NT2/D1 (cell line): Measurements from ENCODE around the gene CSAG2.

Experiments used
- DNase-seq: peaks from one replicate; pipeline ENCODE4 v3.0.0-alpha.2; 2011; ENCODE audit warnings: low read depth, low spot score
- H3K27me3 ChIP-seq: 2 replicates; pipeline ENCODE4 v1.6.0; 2011; ENCODE audit warnings: mild to moderate bottlenecking; ENCODE audit not compliant: insufficient read length, insufficient read depth
- H3K36me3 ChIP-seq: 2 replicates; pipeline ENCODE4 v1.6.1; 2011; ENCODE audit warnings: mild to moderate bottlenecking, low read length, mixed read lengths; ENCODE audit not compliant: insufficient read depth, insufficient read length
- H3K4me1 ChIP-seq: 2 replicates; pipeline ENCODE4 v1.5.1; 2011; ENCODE audit not compliant: insufficient read depth, insufficient read length
- H3K4me3 ChIP-seq: 2 replicates; pipeline ENCODE4 v1.5.1; 2011; ENCODE audit warnings: low read depth; ENCODE audit not compliant: insufficient read length
- H3K9ac ChIP-seq: 2 replicates; pipeline ENCODE4 v1.6.0; 2011; ENCODE audit warnings: low read depth; ENCODE audit not compliant: insufficient read length
- H3K9me3 ChIP-seq: 2 replicates; pipeline ENCODE4 v1.5.1; 2011; ENCODE audit warnings: mild to moderate bottlenecking, low read length; ENCODE audit not compliant: insufficient read depth
- SUZ12 ChIP-seq: IDR thresholded peaks from 2 replicates; pipeline ENCODE4 v1.6.1; 2011; ENCODE audit not compliant: insufficient read length, insufficient read depth; ENCODE audit errors: extremely low read depth
- YY1 ChIP-seq: IDR thresholded peaks from 2 replicates; pipeline ENCODE4 v1.6.1; 2011; ENCODE audit not compliant: insufficient read length, insufficient read depth
- ZNF274 ChIP-seq: IDR thresholded peaks from 2 replicates; pipeline ENCODE4 v1.6.1; 2011; ENCODE audit warnings: mild to moderate bottlenecking, low read depth, low read length

CSAG2 gene

DNA sequence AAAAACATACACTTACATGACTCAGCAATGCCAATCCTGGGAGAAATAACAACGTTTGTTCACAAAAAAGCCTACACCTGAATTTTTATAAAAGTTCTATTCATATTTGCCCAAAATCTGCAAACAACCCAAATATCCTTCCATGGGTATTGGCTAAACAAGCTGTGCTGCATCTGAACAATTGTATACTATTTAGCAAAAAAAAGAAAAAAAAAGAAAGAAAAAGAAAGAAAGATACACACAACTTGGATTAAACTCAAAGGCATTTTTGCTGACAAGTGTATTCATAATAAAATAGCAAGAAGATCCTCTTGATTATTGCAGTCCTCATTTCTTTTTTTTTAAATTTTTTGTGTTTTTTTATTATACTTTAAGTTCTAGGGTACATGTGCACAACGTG, 34.9 kb downstream of the CSAG2 start:
- H3K27me3 ChIP-seq: no peaks in the 10 kb centered on the region
- H3K9ac ChIP-seq: no peak overlapping the region
- no peaks in the 10 kb centered on the region for H3K36me3 ChIP-seq
- no peaks in the 10 kb centered on the region for H3K4me1 ChIP-seq
- no peak overlapping the region for H3K4me3 ChIP-seq
- TF ChIP-seq ZNF274: no peak
- no peak for TF ChIP-seq YY1
- no peak for TF ChIP-seq SUZ12
- no peaks in the 10 kb centered on the region for H3K9me3 ChIP-seq
- DNase-seq: no peak

DNA sequence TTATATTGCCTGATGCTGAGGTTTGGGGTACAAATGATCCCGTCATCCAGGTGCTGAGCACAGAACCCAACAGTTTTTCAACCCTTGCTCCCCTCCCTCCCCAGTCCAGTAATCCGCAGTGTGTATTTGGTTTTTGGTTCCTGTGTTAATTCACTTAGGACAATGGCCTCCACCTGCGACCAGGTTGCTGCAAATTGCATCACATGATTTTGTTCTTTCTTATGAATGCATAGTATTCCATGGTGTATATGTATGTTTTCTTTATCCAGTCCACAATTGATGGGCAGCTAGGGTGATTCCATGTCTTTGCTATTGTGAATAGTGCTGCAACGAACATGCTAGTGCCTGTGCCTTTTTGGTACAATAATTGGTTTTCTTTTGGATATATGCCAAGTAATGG, 46.0 kb downstream of the CSAG2 start:
- TF ChIP-seq YY1 (no peak), ZNF274 (no peak), SUZ12 (no peak)
- H3K9me3 ChIP-seq: no peaks in the 10 kb centered on the region
- no peaks in the 10 kb centered on the region for H3K36me3 ChIP-seq
- H3K4me1 ChIP-seq: no peaks in the 10 kb centered on the region
- no peak overlapping the region for H3K9ac ChIP-seq
- no peak overlapping the region for H3K4me3 ChIP-seq
- no peak for DNase-seq
- no peaks in the 10 kb centered on the region for H3K27me3 ChIP-seq

DNA sequence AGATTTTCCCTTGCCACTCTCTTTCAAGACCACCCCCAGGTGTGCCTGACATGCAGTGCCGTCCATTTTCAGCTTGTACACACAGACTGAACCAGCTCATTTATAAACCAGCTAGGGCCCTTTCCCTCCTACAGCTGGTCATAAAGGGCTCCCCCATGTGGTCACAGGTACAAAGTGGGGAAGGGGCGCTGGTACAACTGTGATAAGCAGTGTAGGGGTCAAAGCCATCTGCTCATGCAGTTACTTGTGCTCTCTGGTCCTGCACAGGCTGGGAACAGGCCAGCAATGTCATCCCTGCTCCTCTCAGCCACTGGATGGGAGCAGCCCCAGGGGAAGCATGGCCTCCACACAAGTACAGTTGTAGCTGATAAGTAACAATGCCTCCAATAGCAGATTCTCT, 50.8 kb downstream of the CSAG2 start:
- Histone ChIP-seq H3K36me3 (no peaks in the 10 kb centered on the region), H3K4me3 (no peak overlapping the region), H3K4me1 (no peaks in the 10 kb centered on the region), H3K9me3 (no peaks in the 10 kb centered on the region), H3K9ac (no peak overlapping the region), H3K27me3 (no peaks in the 10 kb centered on the region)
- TF ChIP-seq SUZ12 (no peak), ZNF274 (no peak), YY1 (no peak)
- DNase-seq: no peak
